Transverse colon (tissue), 4 donors: Measurements from ENCODE around the gene EML1. TPM values are rescaled to one million over a fixed set of nuclear protein-coding genes. Genes with fewer than 3 reads are reported as not detected.

Source experiments
- DNase-seq: peaks from one replicate; pipeline ENCODE4 v3.0.0-alpha.2; 2019
- H3K27ac ChIP-seq, 4 donors: fragments of 200-600 bp; sonication (generic); 2 replicates each; pipeline ENCODE4 v1.5.1; 2016 to 2018; ENCODE audit warnings: inconsistent platforms in 4 of 4
- H3K27me3 ChIP-seq: fragments of 200-600 bp; sonication (generic); 2 replicates; pipeline ENCODE4 v1.5.1; 2017; ENCODE audit warnings: inconsistent platforms
- H3K36me3 ChIP-seq, 4 donors: fragments of 200-600 bp; sonication (generic); 2 replicates each; pipeline ENCODE4 v1.5.1; 2017 to 2019; ENCODE audit warnings: inconsistent platforms in 4 of 4
- H3K4me1 ChIP-seq, 4 donors: fragments of 200-600 bp; sonication (generic); 2 replicates each; pipeline ENCODE4 v1.5.1; 2017 to 2020; ENCODE audit warnings: inconsistent platforms in 4 of 4
- H3K4me3 ChIP-seq, 4 donors: fragments of 200-600 bp; sonication (generic); 1 replicate in 1 of 4; 2 replicates in 3 of 4; pipeline versions ENCODE4 v1.5.1 to v1.6.1; 2017 to 2019; ENCODE audit warnings: inconsistent platforms in 4 of 4
- H3K9me3 ChIP-seq, 2 donors: fragments of 200-600 bp; sonication (generic); 2 replicates each; pipeline ENCODE4 v1.5.1; 2017 to 2019; ENCODE audit warnings: inconsistent platforms in 2 of 2
- CTCF ChIP-seq, 5 experiments: fragments of 200-600 bp in 3 of 5; fragments of 450-650 bp in 2 of 5; sonication (generic) in 3 of 5; IDR thresholded peaks; 1 replicate in 2 of 5; 2 replicates in 3 of 5; pipeline ENCODE4 v1.5.1; 2016 to 2017; ENCODE audit warnings: antibody characterized with exemption in 5 of 5, inconsistent platforms in 3 of 5, mild to moderate bottlenecking in 2 of 5, moderate library complexity in 1 of 5
- EP300 ChIP-seq: sonication (generic); formaldehyde crosslinking; IDR thresholded peaks from one replicate; pipeline ENCODE4 v1.6.1; 2017; ENCODE audit warnings: antibody characterized with exemption, low read depth
- POLR2A ChIP-seq: fragments of 450-650 bp; IDR thresholded peaks from one replicate; pipeline ENCODE4 v1.6.1; 2016; ENCODE audit warnings: antibody characterized with exemption, mild to moderate bottlenecking, moderate library complexity
- POLR2AphosphoS5 ChIP-seq, 3 donors: sonication (generic); formaldehyde crosslinking; IDR thresholded peaks; one replicate each; pipeline ENCODE4 v1.6.1; 2016; ENCODE audit warnings: antibody characterized with exemption in 3 of 3
- WGBS, 2 donors: methylation state at CpG; one replicate each; pipeline ENCODE4 v1.1.5; 2018; ENCODE audit warnings: low coverage in 1 of 2; 5-methylcytosine and 5-hydroxymethylcytosine counted together
- in situ Hi-C, 4 donors: fragments of 200-750 bp; cut with MboI; loops; one replicate each; pipeline versions ENCODE4 v1.15.0 to v1.15.1; 2017; ENCODE audit warnings: low sequenced_read_pairs in 3 of 4, low pct_ligation_motif_present in 1 of 4, low pct_unique_long_range_greater_than_20kb in 1 of 4
- intact Hi-C: fragments of 100-400 bp; cut with DNase I; formaldehyde crosslinking; loops from one replicate; pipeline ENCODE4 v1.15.1; 2023; ENCODE audit warnings: low total_unique reads
- total RNA-seq, 4 donors: library from RNA; depleted of rRNA; stranded (reverse); fragments of >200 nt; gene quantifications; one replicate each; pipeline ENCODE4 v1.1.0, GENCODE V29; 2016

Gene EML1
- total RNA-seq, 4 donors from 2014 or later, result 16.8 to 59.5 (median 21.9) TPM

- H3K36me3 ChIP-seq, result no peaks in the 10 kb centered on the region
- H3K27ac ChIP-seq, result no peak overlapping the region
- no peaks in the 10 kb centered on the region for H3K27me3 ChIP-seq
- H3K4me3 ChIP-seq, result no peak overlapping the region
- in situ Hi-C loops, result no loop called here
- WGBS, 2 donors, result 80 to 91% methylated on average over 3 to 6 of the region's 6 CpGs
- no peaks in the 10 kb centered on the region for H3K4me1 ChIP-seq
- TF ChIP-seq CTCF (IDR thresholded peaks at IDR 0.05) (no peak), EP300 (no peak), POLR2A (no peak), POLR2AphosphoS5 (IDR thresholded peaks at IDR 0.05) (no peak)
- intact Hi-C loops, result no loop called here
- no peak for DNase-seq
- H3K9me3 ChIP-seq, result no peaks in the 10 kb centered on the region
Measured at GRCh38 chr14:99929601-99930000, 136.4 kb downstream of the EML1 start.

- Histone ChIP-seq H3K27me3 (no peaks in the 10 kb centered on the region), H3K27ac (no peak overlapping the region), H3K9me3 (no peaks in the 10 kb centered on the region), H3K36me3 (no peaks in the 10 kb centered on the region), H3K4me1 (no peaks in the 10 kb centered on the region), H3K4me3 (no peak overlapping the region)
- DNase-seq, result no peak
- intact Hi-C loops (no loop called here), in situ Hi-C loops (no loop called here)
- 57 to 70% methylated on average over 3 to 6 of the region's 6 CpGs for WGBS, 2 donors
- TF ChIP-seq POLR2A (no peak), EP300 (no peak), POLR2AphosphoS5 (IDR thresholded peaks at IDR 0.05) (no peak), CTCF (IDR thresholded peaks at IDR 0.05) (no peak)
Measured at GRCh38 chr14:99930420-99931274, 137.4 kb downstream of the EML1 start.

- no peaks in the 10 kb centered on the region for H3K9me3 ChIP-seq
- WGBS, 2 donors, result 62 to 67% methylated on average over 3 to 4 of the region's 4 CpGs
- H3K4me1 ChIP-seq, result no peaks in the 10 kb centered on the region
- no peaks in the 10 kb centered on the region for H3K36me3 ChIP-seq
- no peak overlapping the region for H3K4me3 ChIP-seq
- no peak overlapping the region for H3K27ac ChIP-seq
- no peak for DNase-seq
- intact Hi-C loops (no loop called here), in situ Hi-C loops (no loop called here)
- H3K27me3 ChIP-seq, result no peaks in the 10 kb centered on the region
- no peak for TF ChIP-seq CTCF (IDR thresholded peaks at IDR 0.05)
- no peak for TF ChIP-seq EP300
- TF ChIP-seq POLR2A, result no peak
- no peak for TF ChIP-seq POLR2AphosphoS5 (IDR thresholded peaks at IDR 0.05)
Measured at GRCh38 chr14:99931308-99931707, 138.1 kb downstream of the EML1 start.

- H3K27me3 ChIP-seq, result no peaks in the 10 kb centered on the region
- H3K4me3 ChIP-seq, result no peak overlapping the region
- no peak overlapping the region for H3K27ac ChIP-seq
- intact Hi-C loops (no loop called here), in situ Hi-C loops (no loop called here)
- DNase-seq, result no peak
- H3K9me3 ChIP-seq, result no peaks in the 10 kb centered on the region
- TF ChIP-seq CTCF (IDR thresholded peaks at IDR 0.05) (no peak), POLR2AphosphoS5 (IDR thresholded peaks at IDR 0.05) (no peak), EP300 (no peak), POLR2A (no peak)
- H3K36me3 ChIP-seq, result no peaks in the 10 kb centered on the region
- H3K4me1 ChIP-seq, result no peaks in the 10 kb centered on the region
- WGBS, 2 donors, result 87 to 100% methylated on average over 1 to 16 of the region's 16 CpGs
Measured at GRCh38 chr14:99936056-99936455, 142.8 kb downstream of the EML1 start.
